ENCODE measurements around the gene KCNK3. TPM values are rescaled to one million over a fixed set of nuclear protein-coding genes. Genes with fewer than 3 reads are reported as not detected.

KCNK3 gene
- total RNA-seq, 4 donors from 2014 or later: 2.1 to 13.0 (median 7.9) TPM

GRCh38 chr2:26675651-26676255 is 16.8 kb upstream of the KCNK3 start:
- DNase-seq (ENCODE audit: extremely low spot score): no peak
- WGBS: 83% methylated on average over 6 of the region's 6 CpGs
- Histone ChIP-seq H3K27ac (replicated peaks in 1 of 4) (no peak overlapping the region), H3K27me3 (peaks cover 0 to 6% (median 0%) of the 10 kb centered on the region in 4 donors), H3K36me3 (no peaks in the 10 kb centered on the region), H3K9me3 (peaks cover 0 to 5% (median 0%) of the 10 kb centered on the region in 4 donors), H3K4me1 (no peaks in the 10 kb centered on the region), H3K4me3 (no peak overlapping the region)
- no peak for TF ChIP-seq POLR2A (IDR thresholded peaks at IDR 0.05; ENCODE audit: low read depth)
- TF ChIP-seq EP300 (IDR thresholded peaks at IDR 0.05): no peak
- no peak for TF ChIP-seq POLR2AphosphoS5 (IDR thresholded peaks at IDR 0.05)
- no peak for TF ChIP-seq CTCF (IDR thresholded peaks at IDR 0.05)
- intact Hi-C loops (cut with DNase I): no loop called here

GRCh38 chr2:26678035-26678434 is 14.5 kb upstream of the KCNK3 start:
- H3K4me3 ChIP-seq: no peak overlapping the region
- intact Hi-C loops (cut with DNase I): no loop called here
- TF ChIP-seq EP300 (IDR thresholded peaks at IDR 0.05): no peak
- TF ChIP-seq POLR2AphosphoS5 (IDR thresholded peaks at IDR 0.05): no peak
- no peak for TF ChIP-seq CTCF (IDR thresholded peaks at IDR 0.05)
- no peak for TF ChIP-seq POLR2A (IDR thresholded peaks at IDR 0.05; ENCODE audit: low read depth)
- 94% methylated on average over 4 of the region's 4 CpGs for WGBS
- H3K27ac ChIP-seq (replicated peaks in 1 of 4): no peak overlapping the region
- no peak for DNase-seq (ENCODE audit: extremely low spot score)
- H3K36me3 ChIP-seq: no peaks in the 10 kb centered on the region
- H3K27me3 ChIP-seq: no peaks in the 10 kb centered on the region
- H3K9me3 ChIP-seq: peaks cover 0 to 5% (median 0%) of the 10 kb centered on the region in 4 donors
- H3K4me1 ChIP-seq: peaks cover 0 to 10% (median 6%) of the 10 kb centered on the region in 4 donors

DNA sequence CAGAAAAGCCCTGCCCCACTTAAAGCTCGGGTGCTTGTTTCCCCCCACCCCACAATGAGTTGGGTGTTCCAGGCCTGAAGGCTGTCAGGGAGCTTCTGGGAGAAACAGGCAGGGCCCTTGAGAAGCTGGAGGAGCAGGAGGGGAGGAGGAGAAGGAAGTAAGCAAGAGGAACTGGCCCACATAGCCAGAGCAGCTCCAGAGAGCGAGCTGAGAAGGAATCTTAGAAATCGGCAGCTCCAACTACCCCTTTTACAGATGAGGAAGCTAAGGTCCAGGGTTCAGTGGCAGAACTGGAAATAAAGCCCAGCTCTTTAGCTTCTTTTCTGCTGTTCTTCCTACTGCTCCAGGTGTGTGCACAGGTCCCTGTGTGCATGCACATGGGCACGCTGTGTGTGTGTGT is 12.7 kb upstream of the KCNK3 start:
- no peak for DNase-seq (ENCODE audit: extremely low spot score)
- TF ChIP-seq EP300 (IDR thresholded peaks at IDR 0.05) (no peak), POLR2A (IDR thresholded peaks at IDR 0.05; ENCODE audit: low read depth) (no peak), POLR2AphosphoS5 (IDR thresholded peaks at IDR 0.05) (no peak), CTCF (IDR thresholded peaks at IDR 0.05) (no peak)
- Histone ChIP-seq H3K4me3 (no peak overlapping the region), H3K27me3 (no peaks in the 10 kb centered on the region), H3K9me3 (peaks cover 0 to 5% (median 0%) of the 10 kb centered on the region in 4 donors), H3K36me3 (no peaks in the 10 kb centered on the region), H3K27ac (replicated peaks in 1 of 4) (no peak overlapping the region), H3K4me1 (peaks cover 0 to 10% (median 6%) of the 10 kb centered on the region in 4 donors)
- intact Hi-C loops (cut with DNase I): loop anchor here (10.0 kb wide), 1 partner anchor 75 kb away; no protein-coding TSS in a partner anchor
- WGBS: 82% methylated on average over 4 of the region's 4 CpGs

- H3K27ac ChIP-seq (replicated peaks in 1 of 4): no peak overlapping the region
- intact Hi-C loops (cut with DNase I): loop anchor here (10.0 kb wide), 1 partner anchor 77 kb away; no protein-coding TSS in a partner anchor
- 76% methylated on average over 3 of the region's 3 CpGs for WGBS
- H3K4me3 ChIP-seq: no peak overlapping the region
- no peaks in the 10 kb centered on the region for H3K36me3 ChIP-seq
- H3K27me3 ChIP-seq: no peaks in the 10 kb centered on the region
- DNase-seq (ENCODE audit: extremely low spot score): no peak
- TF ChIP-seq POLR2A (IDR thresholded peaks at IDR 0.05; ENCODE audit: low read depth) (no peak), POLR2AphosphoS5 (IDR thresholded peaks at IDR 0.05) (no peak), EP300 (IDR thresholded peaks at IDR 0.05) (no peak), CTCF (IDR thresholded peaks at IDR 0.05) (no peak)
- H3K9me3 ChIP-seq: peaks cover 0 to 5% (median 0%) of the 10 kb centered on the region in 4 donors
- H3K4me1 ChIP-seq: peaks cover 6 to 22% (median 12%) of the 10 kb centered on the region in 4 donors
These were observed 10.9 kb upstream of the KCNK3 start for GRCh38 chr2:26681656-26682055.
